Measurements from ENCODE around the gene WBP2.

DNA sequence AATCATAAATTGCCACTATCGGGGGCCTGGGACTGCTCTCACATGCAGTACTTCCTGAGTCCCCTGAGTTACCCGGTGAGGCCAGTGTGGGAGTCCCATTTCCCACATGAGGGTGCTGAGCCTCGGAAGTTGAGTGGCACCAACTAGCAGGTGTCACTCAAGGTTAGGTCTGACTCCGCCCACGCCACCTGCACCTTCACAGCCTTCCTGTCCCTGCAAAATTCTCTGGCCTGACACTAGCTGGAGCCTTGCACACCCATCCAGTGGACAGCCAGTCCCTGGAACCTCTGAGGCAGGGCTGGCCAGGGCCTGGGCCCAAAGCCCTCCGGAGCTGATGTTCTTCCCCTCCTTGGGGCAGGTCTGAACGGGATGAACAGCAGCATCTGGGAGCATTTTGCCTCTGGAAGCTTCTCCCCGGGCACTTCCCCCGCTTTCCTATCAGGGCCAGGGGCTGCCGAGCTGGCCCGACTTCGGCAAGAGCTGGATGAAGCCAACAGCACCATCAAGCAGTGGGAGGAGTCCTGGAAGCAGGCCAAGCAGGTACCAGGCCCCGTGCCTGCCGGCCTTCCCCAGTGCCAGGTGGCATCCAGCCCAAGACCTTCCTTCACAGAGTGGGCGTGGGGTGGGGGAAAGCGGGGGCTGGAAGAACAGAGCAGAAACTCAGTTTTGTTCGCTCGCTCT lies 32.9 kb downstream of the WBP2 start:
- TF ChIP-seq, protein P1, sequence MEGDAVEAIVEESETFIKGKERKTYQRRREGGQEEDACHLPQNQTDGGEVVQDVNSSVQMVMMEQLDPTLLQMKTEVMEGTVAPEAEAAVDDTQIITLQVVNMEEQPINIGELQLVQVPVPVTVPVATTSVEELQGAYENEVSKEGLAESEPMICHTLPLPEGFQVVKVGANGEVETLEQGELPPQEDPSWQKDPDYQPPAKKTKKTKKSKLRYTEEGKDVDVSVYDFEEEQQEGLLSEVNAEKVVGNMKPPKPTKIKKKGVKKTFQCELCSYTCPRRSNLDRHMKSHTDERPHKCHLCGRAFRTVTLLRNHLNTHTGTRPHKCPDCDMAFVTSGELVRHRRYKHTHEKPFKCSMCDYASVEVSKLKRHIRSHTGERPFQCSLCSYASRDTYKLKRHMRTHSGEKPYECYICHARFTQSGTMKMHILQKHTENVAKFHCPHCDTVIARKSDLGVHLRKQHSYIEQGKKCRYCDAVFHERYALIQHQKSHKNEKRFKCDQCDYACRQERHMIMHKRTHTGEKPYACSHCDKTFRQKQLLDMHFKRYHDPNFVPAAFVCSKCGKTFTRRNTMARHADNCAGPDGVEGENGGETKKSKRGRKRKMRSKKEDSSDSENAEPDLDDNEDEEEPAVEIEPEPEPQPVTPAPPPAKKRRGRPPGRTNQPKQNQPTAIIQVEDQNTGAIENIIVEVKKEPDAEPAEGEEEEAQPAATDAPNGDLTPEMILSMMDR (conservative IDR thresholded peaks at IDR 0.05; ENCODE audit: low read depth, low read length): no peak
- TF ChIP-seq EZH2 (IDR thresholded peaks at IDR 0.05; ENCODE audit: low read length, unreplicated experiment): no peak
